ENCODE measurements around the gene DKK3.

The DKK3 gene

DNA sequence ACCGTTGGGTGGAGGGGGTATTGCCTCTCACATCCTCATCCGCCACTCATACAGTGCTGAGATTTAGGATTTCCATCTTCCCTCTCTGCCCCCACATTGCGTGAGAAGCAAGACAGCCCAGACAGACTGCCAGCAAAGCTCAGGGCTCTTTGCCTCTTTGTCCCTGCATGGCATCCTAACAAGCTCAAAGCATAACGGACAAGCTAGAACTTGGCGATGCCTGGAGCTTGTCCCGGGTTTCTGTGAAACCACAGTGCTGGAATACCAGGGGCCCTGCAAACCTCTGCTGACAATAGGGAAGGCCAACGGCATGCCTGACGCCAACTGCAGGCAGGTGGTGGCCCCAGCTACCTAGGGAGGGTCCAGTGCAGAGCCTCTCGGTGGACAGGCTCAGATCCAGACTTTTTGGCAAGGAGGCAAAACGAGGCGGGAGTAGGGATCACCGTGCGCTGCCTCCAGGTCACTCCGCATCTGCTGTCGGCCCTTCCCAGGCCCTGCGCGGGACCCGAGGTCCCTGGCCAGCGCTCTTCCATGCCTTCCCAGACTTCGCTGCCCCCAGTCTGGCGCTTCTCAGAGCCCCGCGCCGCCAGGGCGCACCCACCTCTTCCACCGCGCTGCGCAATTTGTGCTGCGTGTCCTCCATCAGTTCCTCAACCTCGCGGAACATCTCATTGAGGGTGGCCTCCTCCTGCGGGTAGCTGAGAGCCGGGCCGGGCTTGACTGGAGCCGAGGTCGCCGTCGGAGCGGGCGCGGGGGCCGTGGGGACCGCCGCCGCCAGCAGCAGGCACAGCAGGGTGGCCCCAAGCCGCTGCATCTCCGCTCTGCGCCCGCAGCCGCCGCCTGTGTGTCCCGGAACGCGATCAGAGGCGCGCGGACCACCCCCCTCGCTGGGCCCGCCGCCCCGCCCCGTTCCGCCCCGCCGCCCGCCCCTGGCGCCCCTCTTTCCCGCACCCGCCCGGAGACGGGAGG lies at the start of gene DKK3:
DKK3 (minus strand) TSS at position 858 of the 969 bp plus-strand sequence; CDS start at position 814, 44 bp downstream.
- TF ChIP-seq, protein P1, sequence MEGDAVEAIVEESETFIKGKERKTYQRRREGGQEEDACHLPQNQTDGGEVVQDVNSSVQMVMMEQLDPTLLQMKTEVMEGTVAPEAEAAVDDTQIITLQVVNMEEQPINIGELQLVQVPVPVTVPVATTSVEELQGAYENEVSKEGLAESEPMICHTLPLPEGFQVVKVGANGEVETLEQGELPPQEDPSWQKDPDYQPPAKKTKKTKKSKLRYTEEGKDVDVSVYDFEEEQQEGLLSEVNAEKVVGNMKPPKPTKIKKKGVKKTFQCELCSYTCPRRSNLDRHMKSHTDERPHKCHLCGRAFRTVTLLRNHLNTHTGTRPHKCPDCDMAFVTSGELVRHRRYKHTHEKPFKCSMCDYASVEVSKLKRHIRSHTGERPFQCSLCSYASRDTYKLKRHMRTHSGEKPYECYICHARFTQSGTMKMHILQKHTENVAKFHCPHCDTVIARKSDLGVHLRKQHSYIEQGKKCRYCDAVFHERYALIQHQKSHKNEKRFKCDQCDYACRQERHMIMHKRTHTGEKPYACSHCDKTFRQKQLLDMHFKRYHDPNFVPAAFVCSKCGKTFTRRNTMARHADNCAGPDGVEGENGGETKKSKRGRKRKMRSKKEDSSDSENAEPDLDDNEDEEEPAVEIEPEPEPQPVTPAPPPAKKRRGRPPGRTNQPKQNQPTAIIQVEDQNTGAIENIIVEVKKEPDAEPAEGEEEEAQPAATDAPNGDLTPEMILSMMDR (conservative IDR thresholded peaks at IDR 0.05; ENCODE audit: low read depth) = no peak
- ChIA-PET POLR2A (ENCODE audit: low non-redundant PET) (no interaction called here), CTCF (interaction anchor here (0.5 to 1.1 kb wide), 4 partner anchors 28 to 285 kb away, joined by 3 read pairs; no protein-coding TSS in a partner anchor)
- peak; percentile 60 for DNase-seq (ENCODE audit: low spot score)
- H3K27ac ChIP-seq = peak within 1 kb of the TSS; percentile 98

DNA sequence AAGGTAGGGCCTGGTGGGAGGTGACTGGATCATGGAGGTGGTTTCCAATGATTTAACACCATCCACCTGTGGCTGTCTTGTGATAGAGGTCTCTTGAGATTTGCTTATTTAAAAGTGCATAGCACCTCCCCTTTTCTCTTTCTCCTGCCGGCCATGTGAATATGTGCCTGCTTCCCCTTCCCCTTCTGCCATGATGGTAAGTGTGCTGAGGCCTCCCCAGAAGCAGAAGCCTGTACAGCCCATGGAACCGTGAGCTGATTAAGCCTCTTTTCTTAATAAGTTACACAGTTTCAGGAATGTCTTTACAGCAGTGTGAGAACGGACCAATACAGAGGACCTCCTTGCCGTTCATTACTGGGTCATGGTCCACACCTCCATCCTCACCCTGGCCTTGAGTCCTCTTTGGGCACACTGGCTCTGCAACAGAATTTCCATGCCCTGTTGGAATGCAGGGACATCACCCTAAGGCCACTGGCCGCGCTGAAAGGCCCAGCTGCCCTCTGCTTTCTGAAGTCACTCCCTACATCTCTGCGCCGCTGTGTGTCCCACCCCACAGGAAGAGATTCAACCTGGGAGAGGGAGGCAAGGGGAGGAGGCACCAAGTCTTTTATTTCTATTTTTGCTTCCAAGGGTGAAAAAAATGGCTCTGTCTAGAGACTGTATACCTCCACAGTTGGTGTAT lies 49.0 kb upstream of the DKK3 start:
- TF ChIP-seq, protein P1 (conservative IDR thresholded peaks at IDR 0.05; ENCODE audit: low read depth) = no peak
- ChIA-PET CTCF (no interaction called here), POLR2A (ENCODE audit: low non-redundant PET) (no interaction called here)
- DNase-seq (ENCODE audit: low spot score) = no peak
- no peak overlapping the region for H3K27ac ChIP-seq

DNA sequence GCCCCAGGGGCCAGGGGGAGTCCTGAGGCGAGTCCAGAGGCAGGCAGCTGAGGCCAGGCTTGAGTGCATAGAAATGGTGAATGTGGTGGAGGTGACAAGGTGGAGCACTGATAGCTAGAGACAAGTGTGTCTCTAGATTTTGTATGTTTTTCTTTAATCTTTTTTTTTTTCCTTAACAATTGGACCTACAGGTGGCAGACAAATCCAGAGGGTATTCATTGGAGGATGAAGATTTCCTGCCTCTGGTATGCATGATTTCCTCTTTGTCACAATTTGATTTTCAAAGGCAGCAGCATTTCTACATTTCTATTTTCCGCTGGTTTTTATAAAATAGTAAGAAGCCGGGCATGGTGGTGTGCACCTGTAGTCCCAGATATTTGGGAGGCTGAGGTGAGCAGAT lies 47.7 kb upstream of the DKK3 start:
- no peak overlapping the region for H3K27ac ChIP-seq
- no peak for DNase-seq (ENCODE audit: low spot score)
- TF ChIP-seq, protein P1 (conservative IDR thresholded peaks at IDR 0.05; ENCODE audit: low read depth) = no peak
- POLR2A ChIA-PET (ENCODE audit: low non-redundant PET) = no interaction called here
- CTCF ChIA-PET = interaction anchor here (0.5 to 1.0 kb wide), 4 partner anchors 64 to 537 kb away, joined by 3 read pairs; no protein-coding TSS in a partner anchor

DNA sequence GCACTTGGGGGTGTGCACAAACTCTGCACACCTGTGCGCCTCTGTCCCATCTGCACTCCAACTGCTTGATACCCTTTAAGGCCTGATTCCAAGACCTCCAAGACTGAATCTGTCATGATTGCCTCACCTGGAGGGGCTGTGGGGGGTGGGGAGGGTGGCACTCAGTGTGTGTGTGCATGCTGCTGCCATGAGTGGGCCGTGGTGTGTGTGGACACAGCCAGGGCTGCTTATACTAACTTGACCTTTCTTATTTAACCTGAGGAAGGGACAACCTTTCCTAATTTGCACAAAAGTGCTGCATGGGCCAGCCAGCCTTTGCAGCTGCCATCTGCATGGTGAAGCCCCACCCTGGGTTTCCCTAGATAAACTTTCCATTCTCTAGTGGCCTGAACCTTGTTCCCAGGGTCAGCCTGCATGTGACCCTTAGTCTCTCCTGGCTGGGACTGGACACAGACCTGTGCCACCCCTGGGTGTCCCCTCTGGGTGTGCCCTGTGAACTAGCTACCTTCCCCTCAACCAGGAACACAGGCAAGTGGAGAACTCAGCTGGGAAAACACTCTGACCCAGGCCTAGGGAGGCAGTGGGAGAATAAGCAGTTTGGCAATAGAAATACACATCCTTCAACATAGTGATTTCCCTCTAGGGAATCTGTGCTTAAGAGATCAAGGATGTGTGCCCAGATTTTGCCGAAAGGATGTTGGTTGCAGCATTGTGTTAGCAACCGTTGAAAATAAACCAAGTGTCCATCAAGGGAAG lies 45.4 kb upstream of the DKK3 start:
- TF ChIP-seq, protein P1 (conservative IDR thresholded peaks at IDR 0.05; ENCODE audit: low read depth) = no peak
- POLR2A ChIA-PET (ENCODE audit: low non-redundant PET) = no interaction called here
- CTCF ChIA-PET = interaction anchor here (0.8 to 1.6 kb wide), 2 partner anchors 14 to 17 kb away, joined by 3 to 4 read pairs; no protein-coding TSS in a partner anchor
- no peak for DNase-seq (ENCODE audit: low spot score)
- H3K27ac ChIP-seq = peak overlapping the region; percentile 45

DNA sequence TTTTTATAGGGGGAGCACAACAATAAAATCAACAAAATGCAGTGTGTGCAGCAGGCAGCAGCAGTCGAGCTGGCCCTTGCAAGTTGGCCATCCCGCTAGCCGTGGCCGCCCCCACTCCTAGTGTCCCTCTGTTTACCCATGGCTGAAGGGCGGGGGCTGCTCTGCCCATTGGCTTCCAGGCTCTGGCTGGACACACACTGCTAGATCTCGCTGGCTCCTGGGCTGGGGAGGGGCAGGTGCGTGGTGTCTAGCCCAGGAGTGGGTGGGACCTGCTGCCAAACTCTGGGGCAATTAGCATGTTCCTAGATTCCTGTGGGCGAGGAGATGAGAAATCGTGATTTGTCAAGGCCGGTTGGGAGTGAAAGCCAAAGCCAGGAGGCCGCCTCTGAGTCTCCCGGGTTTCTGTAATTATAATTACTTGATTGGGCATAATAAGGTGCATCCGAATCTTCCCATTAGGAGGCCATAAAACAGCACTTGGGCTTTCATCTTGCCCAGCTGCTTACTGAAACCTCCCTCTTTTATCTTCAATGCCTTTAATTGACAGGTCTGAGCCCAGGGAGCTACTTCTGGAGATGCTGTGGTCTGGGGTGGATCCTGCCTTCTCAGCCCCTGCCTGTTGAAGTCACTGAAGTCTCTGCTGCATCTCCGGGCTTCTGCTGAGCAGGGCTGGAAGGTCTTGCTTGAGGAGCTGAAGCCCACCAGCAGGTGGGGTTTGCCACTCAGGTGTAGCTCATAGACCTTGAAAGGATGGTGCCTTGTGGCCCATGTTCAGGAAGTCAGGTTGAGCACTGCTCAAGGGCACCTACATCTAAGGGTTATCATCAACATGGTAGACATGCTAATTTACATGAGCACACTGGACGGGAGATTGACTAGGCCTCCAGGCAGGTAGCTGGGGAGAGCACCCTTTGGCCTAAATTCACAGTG lies 44.5 kb upstream of the DKK3 start:
- no peak for DNase-seq (ENCODE audit: low spot score)
- CTCF ChIA-PET = interaction anchor here (1.1 to 1.6 kb wide), 2 partner anchors 18 to 34 kb away, joined by 3 to 4 read pairs; no protein-coding TSS in a partner anchor
- POLR2A ChIA-PET (ENCODE audit: low non-redundant PET) = no interaction called here
- no peak overlapping the region; the same call in 1 of the 2 replicates for H3K27ac ChIP-seq
- TF ChIP-seq, protein P1 (conservative IDR thresholded peaks at IDR 0.05; ENCODE audit: low read depth) = no peak
